Measurements from ENCODE around the gene DNAJC27.

DNAJC27 gene

GRCh38 chr2:24970483-24971285 is 1.1 kb downstream of the DNAJC27 start:
- DNase-seq = no peak

GRCh38 chr2:24969784-24970183 is 2.0 kb downstream of the DNAJC27 start:
- no peak for DNase-seq

- DNase-seq = no peak
These were observed 9.9 kb downstream of the DNAJC27 start for GRCh38 chr2:24961903-24962302.

- no peak for DNase-seq
These were observed 12.0 kb downstream of the DNAJC27 start for GRCh38 chr2:24959761-24960160.

- DNase-seq = no peak
These were observed 13.3 kb downstream of the DNAJC27 start for GRCh38 chr2:24958411-24958935.

- DNase-seq = no peak
These were observed 13.8 kb downstream of the DNAJC27 start for GRCh38 chr2:24957976-24958375.

GRCh38 chr2:24957221-24957620 is 14.5 kb downstream of the DNAJC27 start:
- no peak for DNase-seq

- DNase-seq = no peak
These were observed 15.8 kb downstream of the DNAJC27 start for GRCh38 chr2:24955921-24956320.

GRCh38 chr2:24955232-24955631 is 16.5 kb downstream of the DNAJC27 start:
- no peak for DNase-seq

GRCh38 chr2:24950102-24950501 is 21.7 kb downstream of the DNAJC27 start:
- DNase-seq = no peak

GRCh38 chr2:24948506-24948905 is 23.2 kb downstream of the DNAJC27 start:
- no peak for DNase-seq

GRCh38 chr2:24947561-24948157 is 24.1 kb downstream of the DNAJC27 start:
- DNase-seq = no peak

GRCh38 chr2:24945907-24946306 is 25.8 kb downstream of the DNAJC27 start:
- DNase-seq = no peak

GRCh38 chr2:24943427-24944053 is 28.2 kb downstream of the DNAJC27 start:
- DNase-seq = no peak

- no peak for DNase-seq
These were observed 32.4 kb downstream of the DNAJC27 start for GRCh38 chr2:24939353-24939752.

GRCh38 chr2:24937236-24937635 is 34.5 kb downstream of the DNAJC27 start:
- no peak for DNase-seq

- DNase-seq = no peak
These were observed 36.6 kb downstream of the DNAJC27 start for GRCh38 chr2:24935145-24935544.

GRCh38 chr2:24932715-24933114 is 39.0 kb downstream of the DNAJC27 start:
- no peak for DNase-seq

GRCh38 chr2:24930768-24931167 is 41.0 kb downstream of the DNAJC27 start:
- no peak for DNase-seq

GRCh38 chr2:24929230-24929629 is 42.5 kb downstream of the DNAJC27 start:
- DNase-seq = no peak

GRCh38 chr2:24928036-24928435 is 43.7 kb downstream of the DNAJC27 start:
- DNase-seq = no peak

- peak; percentile 15 for DNase-seq
These were observed 45.0 kb downstream of the DNAJC27 start for GRCh38 chr2:24926602-24927252.

- DNase-seq = no peak
These were observed 45.5 kb downstream of the DNAJC27 start for GRCh38 chr2:24926220-24926601.
